Stimulated activated CD4-positive, alpha-beta T cell treated with anti-CD3 and anti-CD28 coated beads, TNF-alpha, amount 100 ng/mL, for 1 hour (primary cell): Measurements from ENCODE around the gene ALG1L2.
"Not testable (repeated sequence)": the region's sequence is repeated elsewhere in the genome, so short reads cannot be mapped to it uniquely, and the experiment has no call there.

Experiments
- DNase-seq, 3 donors: peaks; one replicate each; pipeline ENCODE4 v3.0.0-alpha.2; 2020; ENCODE audit warnings: low read depth in 3 of 3, low spot score in 1 of 3

Gene ALG1L2, protein sequence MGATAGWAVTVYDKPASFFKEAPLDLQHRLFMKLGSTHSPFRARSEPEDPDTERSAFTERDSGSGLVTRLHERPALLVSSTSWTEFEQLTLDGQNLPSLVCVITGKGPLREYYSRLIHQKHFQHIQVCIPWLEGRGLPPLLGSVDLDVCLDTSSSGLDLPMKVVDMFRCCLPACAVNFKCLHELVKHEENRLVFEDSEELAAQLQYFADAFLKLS

DNA sequence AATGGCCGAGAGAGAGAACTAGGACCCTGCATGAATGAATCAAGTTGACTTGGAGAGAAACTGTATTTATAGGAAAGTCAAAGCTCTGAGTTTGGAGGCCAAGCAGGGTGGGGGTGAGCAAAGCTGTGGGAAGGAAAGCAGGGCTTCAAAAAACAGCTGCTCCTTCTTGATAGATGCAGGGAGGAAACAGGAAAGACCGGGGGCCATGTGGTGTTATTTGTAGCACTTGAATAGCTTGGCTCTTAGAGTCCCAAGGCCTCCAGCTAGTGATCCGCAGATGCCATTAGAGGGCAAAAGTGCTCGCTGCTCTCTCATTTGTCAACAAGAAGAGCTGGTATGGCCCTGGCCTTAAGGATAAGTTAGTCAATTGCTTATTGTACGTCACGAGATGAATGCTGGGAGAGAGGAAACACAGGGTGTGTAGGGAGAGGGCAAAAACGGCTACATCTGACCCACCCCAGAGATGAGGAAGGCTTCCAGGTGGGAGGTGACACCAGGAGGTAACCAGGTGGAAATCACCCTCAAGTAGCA is at the start of gene ALG1L2:
Gene ALG1L2, plus strand, starts transcription at position 481 of the 531 bp plus-strand sequence. CDS start 186 bp downstream, outside the sequence.
- no peak for DNase-seq

DNA sequence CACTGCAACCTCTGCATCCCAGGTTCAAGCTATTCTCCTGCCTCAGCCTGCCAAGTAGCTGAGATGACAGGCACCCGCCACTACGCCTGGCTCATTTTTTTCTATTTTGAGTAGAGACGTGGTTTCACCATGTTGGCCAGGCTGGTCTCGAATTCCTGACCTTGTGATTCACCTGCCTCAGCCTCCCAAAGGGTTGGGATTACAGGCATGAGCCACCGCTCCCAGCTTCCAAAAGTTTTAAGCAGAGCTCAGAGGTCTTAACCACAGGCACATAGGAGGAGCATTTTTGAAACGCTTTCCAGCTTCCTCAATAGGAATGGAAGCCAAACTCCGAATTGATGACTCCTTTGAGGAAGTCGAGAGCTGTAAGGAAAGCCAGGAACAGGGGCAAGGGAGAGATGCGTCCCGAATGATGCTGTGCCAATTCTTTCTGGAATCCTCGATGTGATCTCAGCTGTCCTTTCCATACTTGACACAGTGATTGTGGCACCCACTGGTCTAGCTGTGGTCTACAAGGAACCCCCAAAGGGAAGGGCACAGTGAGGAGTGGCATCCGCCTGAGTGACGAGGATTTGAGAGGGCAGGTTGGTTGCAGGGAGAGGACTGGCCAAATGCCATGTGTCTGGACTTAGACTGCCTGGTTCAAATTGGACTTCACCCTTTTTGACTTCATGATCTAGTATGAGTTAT is 44.4 kb upstream of the ALG1L2 start:
- DNase-seq: not testable (repeated sequence)

DNA sequence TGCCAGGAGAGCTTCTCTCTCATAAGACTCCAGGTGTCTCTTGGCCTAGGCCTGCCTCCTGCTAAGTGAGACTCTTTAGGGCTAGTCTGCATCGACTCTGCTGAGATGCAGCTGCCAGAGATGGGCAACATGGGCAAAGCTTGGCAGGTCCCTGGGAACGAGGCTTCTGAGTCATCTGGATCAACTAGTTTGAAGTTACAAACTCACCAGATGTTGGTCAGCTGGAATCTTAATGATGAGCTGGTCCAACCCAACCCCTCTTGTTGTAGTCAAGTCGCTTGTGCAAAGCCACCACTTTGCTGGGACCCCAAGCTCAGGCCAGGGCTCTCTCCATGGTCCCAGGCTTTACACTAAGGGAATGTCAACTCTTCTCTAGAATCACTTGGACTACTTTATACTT is 38.9 kb upstream of the ALG1L2 start:
- DNase-seq: not testable (repeated sequence)

DNA sequence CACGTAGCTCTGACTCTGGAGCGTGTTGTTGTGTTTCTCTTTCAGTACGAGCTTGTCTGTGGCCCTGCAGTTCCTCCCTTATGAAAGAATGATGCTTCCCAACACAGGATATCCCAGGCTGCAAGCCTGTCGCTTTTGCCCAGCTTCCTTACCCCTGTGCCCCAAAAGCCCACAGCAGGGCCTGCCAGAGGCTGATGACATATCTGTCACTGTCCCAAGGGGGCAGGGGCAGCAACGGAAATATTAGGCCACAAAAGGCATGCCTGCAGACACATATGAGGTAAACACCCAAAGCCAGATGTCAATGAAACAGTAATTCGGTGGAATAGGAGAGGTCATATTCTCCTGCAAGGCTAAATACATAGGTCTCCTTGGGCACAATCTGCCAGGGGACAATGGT is 38.0 kb upstream of the ALG1L2 start:
- not testable (repeated sequence) for DNase-seq

DNA sequence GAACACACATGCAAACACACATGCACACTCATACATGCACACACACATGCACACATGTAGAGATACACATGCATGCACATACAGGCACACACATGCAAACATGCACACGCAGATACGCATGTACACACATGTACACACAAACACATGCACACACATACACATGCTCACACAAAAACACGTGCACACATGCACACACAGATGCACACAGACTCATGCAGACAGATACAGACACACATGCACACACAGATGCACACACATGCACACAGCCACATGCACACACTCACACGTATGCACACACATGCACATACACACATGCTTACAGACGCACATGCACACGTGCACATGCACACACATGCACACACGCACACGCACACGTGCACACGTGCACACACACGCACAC is 37.3 kb upstream of the ALG1L2 start:
- DNase-seq: no peak

DNA sequence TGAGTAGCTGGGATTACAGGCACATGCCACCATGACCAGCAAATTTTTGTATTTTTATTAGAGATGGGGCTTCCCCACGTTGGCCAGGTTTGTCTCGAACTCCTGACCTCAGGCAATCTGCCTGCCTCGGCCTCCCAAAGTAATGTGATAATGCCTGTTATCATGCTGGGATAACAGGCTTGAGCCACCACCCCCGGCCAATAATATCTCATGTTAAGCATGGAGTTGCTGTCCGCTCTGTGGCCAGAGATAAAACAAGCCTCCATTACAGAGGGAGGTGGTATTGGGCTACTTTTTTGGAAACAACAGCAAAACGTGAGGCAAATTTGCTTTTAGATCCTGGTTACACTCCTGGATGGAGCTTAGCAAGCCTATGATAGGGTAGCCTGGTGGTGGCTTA is 32.9 kb upstream of the ALG1L2 start:
- DNase-seq: no peak

DNA sequence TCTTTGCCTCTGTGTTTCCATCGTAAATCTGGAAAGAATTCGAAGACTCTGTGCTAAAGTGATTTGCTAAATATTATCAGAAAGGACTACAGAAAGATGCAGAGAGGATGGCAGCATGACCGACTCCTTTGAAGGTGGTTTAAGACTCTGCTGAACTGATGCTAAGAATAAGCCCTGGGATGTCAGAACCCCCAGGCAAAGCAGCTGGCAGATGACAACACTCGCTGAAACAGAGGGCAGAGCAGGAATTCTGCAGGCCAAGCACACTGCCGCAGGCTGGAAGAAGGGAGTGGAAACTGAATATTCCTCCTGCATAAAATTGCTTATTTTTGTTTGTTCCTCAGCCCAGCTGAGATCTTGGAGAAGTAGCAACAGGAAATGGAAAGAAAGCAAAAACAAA is 29.3 kb upstream of the ALG1L2 start:
- not testable (repeated sequence) for DNase-seq

DNA sequence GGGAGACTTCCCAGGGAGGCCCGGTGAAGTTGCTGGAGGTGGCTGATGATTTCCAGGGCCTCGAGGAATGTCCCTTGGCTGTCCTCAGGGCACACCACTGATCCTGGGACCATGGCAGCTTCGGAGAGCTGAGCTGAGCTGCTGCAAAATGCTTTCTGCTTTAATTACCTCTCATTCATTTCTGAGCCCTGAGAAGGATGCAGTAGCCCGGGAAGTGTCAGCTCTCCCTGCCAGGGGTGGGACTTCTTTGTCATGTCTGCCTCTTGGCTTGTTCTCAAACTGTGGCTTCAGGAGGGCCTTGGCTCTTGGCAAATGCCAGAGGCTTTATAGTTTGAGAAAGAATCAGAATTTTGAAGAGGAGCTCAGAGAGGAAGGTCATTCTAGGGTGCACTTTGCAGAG is 28.7 kb upstream of the ALG1L2 start:
- not testable (repeated sequence) for DNase-seq

DNA sequence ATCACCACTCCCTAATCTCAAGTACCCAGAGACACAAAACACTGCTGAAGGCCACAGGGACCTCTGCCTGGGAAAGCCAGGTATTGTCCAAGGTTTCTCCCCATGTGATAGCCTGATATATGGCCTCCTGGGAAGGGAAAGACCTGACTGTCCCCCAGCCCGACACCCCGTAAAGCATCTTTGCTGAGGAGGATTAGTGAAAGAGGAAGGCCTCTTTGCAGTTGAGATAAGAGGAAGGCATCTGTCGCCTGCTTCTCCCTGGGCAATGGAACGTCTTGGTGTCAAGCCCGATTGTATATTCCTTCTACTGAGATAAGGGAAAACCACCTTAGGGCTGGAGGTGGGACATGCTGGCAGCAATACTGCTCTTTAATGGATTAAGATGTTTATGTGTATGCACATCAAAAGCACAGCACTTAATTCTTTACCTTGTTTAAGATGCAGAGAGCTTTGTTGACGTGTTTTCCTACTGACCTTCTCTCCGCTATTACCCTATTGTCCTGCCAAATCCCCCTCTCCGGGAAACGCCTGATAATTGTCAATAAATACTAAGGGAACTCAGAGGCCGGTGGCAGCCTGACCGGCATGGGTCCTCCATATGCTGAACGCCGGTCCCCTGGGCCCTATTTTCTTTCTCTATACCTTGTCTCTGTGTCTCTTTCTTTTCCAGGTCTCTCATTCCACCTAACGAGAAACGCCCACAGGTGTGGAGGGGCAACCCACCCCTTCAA is 23.9 kb upstream of the ALG1L2 start:
- not testable (repeated sequence) for DNase-seq

DNA sequence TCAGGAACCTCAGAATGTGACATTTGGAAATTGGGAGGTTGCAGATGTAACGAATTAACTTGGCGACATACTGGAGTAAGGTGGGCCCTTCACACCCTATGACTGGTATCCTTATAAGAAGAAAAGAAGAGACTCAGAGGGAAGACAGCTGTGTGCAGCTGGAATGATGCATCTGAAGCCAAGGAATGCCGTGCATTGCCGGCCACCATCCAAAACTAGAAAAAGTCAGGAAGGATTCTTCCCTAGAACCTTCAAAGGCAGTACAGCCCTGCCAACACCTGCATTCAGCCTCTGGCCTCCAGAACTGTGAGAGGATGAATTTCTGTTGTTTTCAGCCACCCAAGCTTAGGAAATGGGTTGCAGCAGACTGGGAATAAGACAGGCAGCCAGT is 23.4 kb upstream of the ALG1L2 start:
- DNase-seq: not testable (repeated sequence)

DNA sequence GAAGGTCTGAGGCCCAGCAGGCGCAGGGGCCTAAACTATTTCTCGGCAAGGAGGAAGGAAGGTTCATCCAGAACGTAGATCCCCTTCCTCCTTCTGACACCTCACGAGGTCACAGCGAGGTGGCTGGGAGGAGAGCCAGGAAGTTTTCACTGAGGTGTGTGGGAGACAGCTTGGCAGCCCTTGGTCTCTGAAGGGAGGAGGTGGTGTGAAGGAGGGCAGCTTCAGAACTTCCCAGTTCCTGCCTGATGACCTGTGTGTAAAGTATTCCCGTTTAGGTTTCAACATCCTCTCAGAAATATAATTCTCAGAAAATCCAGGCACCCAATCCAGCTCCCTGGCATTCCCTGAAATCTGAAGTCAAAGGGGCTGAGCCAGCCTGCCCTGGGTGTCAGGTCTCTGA is 22.9 kb upstream of the ALG1L2 start:
- DNase-seq: not testable (repeated sequence)

DNA sequence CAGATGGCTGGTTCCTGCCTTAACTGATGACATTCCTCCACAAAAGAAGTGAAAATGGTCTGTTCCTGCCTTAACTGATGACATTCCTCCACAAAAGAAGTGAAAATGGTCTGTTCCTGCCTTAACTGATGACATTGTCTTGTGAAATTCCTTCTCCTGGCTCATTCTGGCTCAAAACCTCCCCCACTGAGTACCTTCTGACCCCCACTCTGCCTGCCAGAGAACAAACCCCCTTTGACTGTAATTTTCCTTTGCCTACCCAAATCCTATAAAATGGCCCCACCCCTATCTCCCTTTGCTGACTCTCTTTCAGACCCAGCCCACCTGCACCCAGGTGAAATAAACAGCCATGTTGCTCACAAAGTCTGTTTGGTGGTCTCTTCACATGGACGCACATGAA is 22.5 kb upstream of the ALG1L2 start:
- DNase-seq: not testable (repeated sequence)

DNA sequence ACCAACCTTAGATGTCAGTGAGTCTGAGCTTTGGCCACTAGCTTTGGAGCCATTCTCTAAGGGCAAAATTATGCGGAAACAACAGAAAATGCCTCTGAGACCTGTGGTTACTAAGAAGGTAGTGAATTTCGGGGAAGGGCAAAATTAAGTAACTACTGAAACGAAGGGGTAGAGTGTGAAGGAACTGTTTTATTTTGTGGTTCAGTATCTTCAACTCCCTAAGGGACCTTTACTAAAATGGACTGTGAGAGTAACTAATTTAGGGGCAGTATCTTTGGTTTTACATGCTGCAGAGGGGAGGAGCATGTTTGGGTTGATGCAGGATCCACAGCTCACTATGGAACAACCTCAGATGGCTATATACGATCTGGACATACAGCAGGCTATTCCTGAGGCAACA is 8.0 kb upstream of the ALG1L2 start:
- no peak for DNase-seq

DNA sequence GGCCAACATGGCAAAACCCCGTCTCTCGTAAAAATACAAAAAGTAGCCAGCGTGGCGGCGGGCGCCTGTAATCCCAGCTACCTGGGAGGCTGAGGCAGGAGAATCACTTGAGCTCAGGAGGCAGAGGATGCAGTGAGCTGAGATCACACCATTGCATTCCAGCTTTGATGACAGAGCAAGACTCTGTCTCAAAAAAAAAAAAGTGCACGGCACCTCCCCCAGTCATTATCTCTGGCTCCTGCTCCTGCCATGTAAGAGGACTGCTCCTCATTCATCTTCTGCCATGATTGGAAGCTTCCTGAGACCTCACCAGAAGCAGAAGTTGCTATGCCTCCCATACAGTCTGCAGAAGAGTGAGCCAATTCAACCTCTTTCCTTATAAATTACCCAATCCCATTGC is 4.0 kb upstream of the ALG1L2 start:
- DNase-seq: no peak

DNA sequence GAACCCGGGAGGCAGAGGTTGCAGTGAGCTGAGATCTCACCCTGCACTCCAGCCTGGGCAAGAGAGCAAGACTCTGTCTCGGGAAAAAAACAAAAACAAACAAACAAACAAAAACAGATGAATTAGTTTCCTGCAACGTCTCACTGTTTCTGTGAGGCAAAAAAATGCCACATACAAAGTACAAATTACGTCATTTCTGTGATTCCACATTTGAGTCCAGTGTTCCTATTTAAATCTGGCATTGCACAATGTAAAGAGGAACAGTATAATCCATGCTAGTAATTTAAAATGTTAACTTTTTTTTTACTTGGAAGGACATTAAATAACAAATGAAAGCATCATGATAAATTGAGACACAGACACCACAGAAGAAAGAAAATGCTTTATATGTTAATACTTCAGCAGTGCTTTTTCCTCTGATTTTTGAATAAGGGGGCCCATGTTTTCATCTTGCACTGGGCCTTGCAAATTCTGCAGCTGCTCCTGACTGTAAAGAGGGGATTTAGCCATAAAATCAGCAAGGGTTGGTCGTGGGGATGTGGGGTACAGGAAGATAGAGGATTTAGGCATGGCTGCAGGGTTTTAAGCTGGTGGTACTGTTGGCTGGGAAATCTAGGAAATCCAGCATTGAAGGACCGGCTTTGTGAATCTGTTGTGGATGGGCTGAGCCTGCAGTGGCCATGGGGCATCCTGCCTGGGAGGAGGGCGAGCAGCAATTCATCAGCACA is 1.9 kb downstream of the ALG1L2 start:
- not testable (repeated sequence) for DNase-seq

DNA sequence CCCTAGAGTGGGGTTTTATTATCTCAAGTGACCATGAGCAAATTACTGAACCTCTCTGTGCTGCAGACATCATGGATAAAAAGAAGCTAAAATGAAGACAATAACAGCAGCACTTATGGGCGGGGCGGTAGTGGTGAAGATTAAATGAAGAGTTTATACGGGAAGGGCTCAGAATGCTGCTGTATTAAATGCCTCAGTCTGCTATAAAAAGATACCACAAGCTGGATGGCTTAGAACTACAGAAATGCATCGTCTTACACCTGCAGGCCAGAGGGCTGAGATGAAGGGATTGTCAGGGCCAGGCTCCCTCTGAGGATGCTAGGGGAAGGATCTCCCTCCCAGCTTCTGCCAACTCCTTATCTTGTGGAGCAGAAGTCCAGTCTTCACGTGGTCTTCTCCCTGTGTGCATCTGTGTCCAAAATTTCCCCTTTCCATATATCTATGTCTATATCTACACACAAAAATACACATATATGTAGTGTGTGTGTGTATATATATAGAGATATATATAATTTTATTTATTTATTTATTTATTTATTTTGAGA is 2.9 kb downstream of the ALG1L2 start:
- DNase-seq: no peak

DNA sequence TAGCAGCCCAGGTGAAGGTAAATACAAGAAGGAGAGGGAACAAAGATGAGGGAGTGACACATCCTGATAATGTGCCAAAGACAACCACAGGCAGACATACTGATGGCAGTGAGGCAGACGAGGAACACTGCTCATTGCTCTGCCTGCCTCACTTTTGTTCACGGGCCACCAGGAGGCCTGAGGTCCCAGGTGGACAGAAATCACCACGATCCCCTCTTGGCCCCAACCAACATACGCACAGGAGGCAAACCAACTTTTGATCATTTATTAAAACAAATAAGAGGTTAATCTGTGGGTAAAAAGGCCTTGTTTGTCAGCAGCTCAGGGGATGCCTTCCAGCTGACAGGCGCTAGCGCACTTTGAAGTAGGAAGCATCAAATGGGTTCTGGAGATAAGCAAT is 4.2 kb downstream of the ALG1L2 start:
- no peak for DNase-seq

DNA sequence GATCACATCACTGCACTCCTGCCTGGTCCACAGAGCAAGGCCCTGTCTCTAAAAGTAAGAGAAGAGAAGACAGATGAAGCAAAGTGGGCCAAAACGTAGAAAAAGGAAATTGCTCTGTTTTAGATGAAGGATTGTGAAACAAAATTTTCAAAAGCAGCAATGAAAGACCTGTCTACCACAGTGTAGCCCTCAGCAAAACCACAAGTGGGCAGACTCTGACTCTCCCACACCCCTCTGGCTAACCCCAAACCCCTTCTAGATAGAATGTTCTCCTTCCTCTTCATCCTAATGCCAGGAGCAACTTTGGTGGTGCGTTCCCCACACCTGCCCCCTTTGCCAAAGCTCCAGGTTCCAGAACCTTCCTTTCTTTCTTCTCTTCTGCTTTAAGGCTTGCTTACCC is 5.0 kb downstream of the ALG1L2 start:
- DNase-seq: not testable (repeated sequence)

DNA sequence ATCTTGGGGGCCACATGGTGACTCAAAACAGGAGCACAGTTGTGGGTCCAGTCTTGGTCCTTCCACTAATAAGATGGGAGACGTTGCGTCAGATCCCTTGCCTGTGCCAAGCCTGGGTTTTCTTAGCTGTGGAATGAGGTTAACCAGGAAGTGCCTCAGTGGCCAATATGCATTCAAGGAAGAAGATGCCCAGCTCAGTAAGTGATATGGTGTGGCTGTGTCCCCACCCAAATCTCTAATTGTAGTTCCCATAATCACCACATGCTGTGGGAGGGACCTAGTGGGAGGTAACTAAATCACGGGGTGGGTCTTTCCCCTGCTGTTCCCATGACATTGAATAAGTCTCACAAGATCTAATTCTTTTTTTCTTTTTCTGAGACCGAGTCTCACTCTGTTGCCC is 6.4 kb downstream of the ALG1L2 start:
- no peak for DNase-seq

DNA sequence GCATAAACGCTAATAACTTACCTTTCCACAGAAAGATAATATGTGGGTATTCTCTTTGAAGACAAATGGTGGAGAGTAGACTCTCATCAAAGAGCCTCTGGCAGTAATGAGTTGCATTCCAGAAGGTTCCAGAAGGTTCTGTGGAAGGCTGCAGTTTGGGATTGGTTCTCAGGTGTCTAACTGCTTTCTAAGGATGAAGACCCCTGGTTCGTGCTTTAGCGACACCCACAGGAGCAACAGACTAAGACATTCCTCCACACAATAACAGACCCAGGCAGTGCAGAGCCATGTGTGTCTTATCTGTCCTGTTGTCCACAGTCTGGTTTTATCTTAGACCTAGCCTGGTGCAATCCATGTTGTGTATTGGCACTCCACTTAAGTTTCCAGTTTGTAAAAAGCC is 9.1 kb downstream of the ALG1L2 start:
- DNase-seq: not testable (repeated sequence)

DNA sequence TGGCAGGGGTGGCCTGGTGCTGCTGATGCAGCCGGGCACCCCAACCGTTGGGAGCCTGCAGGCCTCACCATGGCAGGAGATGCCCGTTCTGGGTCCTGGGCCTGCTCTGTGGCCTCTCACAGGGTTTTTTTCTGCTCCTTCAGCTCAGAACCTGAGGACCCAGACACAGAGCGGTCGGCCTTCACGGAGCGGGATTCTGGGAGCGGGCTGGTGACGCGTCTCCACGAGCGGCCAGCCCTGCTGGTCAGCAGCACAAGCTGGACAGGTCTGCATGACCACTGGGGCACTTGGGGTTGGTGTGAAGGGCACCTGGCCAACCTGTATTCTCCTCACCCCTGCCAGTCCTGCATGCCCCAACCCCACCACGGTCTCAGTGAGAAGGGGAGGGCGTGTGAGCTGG is 10.3 kb downstream of the ALG1L2 start:
- DNase-seq: no peak
